ENCODE results near the gene ATP8A2. TPM values are rescaled to one million over a fixed set of nuclear protein-coding genes. Genes with fewer than 3 reads are reported as not detected.

Gene ATP8A2
- total RNA-seq, 4 donors from 2014 or later: 0.16 to 0.54 (median 0.26) TPM

- H3K4me1 ChIP-seq: no peaks in the 10 kb centered on the region
- H3K27ac ChIP-seq: no peak overlapping the region
- H3K27me3 ChIP-seq: peaks cover 14% of the 10 kb centered on the region
- H3K36me3 ChIP-seq: no peaks in the 10 kb centered on the region
- H3K4me3 ChIP-seq: no peak overlapping the region
- TF ChIP-seq CTCF (IDR thresholded peaks at IDR 0.05): no peak
- WGBS, 2 donors (ENCODE audit: low coverage in 1 of 2): 44 to 51% methylated on average over 3 of the region's 3 CpGs
- no peak for ATAC-seq
- H3K9me3 ChIP-seq: no peaks in the 10 kb centered on the region
These were observed 431.9 kb downstream of the ATP8A2 start for GRCh38 chr13:25803641-25804040.

- no peak for ATAC-seq
- 86 to 93% methylated on average over 3 to 4 of the region's 4 CpGs for WGBS, 2 donors (ENCODE audit: low coverage in 1 of 2)
- peaks cover 8% of the 10 kb centered on the region for H3K27me3 ChIP-seq
- H3K9me3 ChIP-seq: peaks cover 0 to under 1% (median 0%) of the 10 kb centered on the region in 3 donors
- no peaks in the 10 kb centered on the region for H3K36me3 ChIP-seq
- no peaks in the 10 kb centered on the region for H3K4me1 ChIP-seq
- TF ChIP-seq CTCF (IDR thresholded peaks at IDR 0.05) (no peak), POLR2AphosphoS5 (IDR thresholded peaks at IDR 0.05) (no peak), EP300 (IDR thresholded peaks at IDR 0.05) (no peak), POLR2A (IDR thresholded peaks at IDR 0.05) (no peak)
- H3K4me3 ChIP-seq: no peak overlapping the region
- H3K27ac ChIP-seq: no peak overlapping the region
These were observed 434.6 kb downstream of the ATP8A2 start for GRCh38 chr13:25806264-25806974.

GRCh38 chr13:25807562-25807961 lies 435.8 kb downstream of the ATP8A2 start:
- 68 to 100% methylated on average over 1 of the region's 1 CpG for WGBS, 2 donors (ENCODE audit: low coverage in 1 of 2)
- no peak overlapping the region for H3K27ac ChIP-seq
- no peak for ATAC-seq
- H3K36me3 ChIP-seq: no peaks in the 10 kb centered on the region
- TF ChIP-seq POLR2AphosphoS5 (IDR thresholded peaks at IDR 0.05): no peak
- no peak for TF ChIP-seq CTCF (IDR thresholded peaks at IDR 0.05)
- no peak for TF ChIP-seq POLR2A (IDR thresholded peaks at IDR 0.05)
- TF ChIP-seq EP300 (IDR thresholded peaks at IDR 0.05): no peak
- H3K4me1 ChIP-seq: no peaks in the 10 kb centered on the region
- H3K27me3 ChIP-seq: peaks cover 6% of the 10 kb centered on the region
- no peak overlapping the region for H3K4me3 ChIP-seq
- H3K9me3 ChIP-seq: peaks cover 0 to 9% (median 0%) of the 10 kb centered on the region in 3 donors

GRCh38 chr13:25811506-25811905 lies 439.7 kb downstream of the ATP8A2 start:
- ATAC-seq: no peak
- TF ChIP-seq CTCF (IDR thresholded peaks at IDR 0.05) (no peak), EP300 (IDR thresholded peaks at IDR 0.05) (no peak), POLR2AphosphoS5 (IDR thresholded peaks at IDR 0.05) (no peak), POLR2A (IDR thresholded peaks at IDR 0.05) (no peak)
- H3K36me3 ChIP-seq: no peaks in the 10 kb centered on the region

GRCh38 chr13:25816239-25816638 lies 444.5 kb downstream of the ATP8A2 start:
- no peak for ATAC-seq
- 81 to 87% methylated on average over 2 to 4 of the region's 4 CpGs for WGBS, 2 donors (ENCODE audit: low coverage in 1 of 2)

More at GRCh38 chr13:25811506-25811905, 439.7 kb downstream of the ATP8A2 start:
- Histone ChIP-seq H3K27ac (no peak overlapping the region), H3K9me3 (peaks cover 0 to 9% (median 0%) of the 10 kb centered on the region in 3 donors), H3K4me1 (no peaks in the 10 kb centered on the region), H3K4me3 (no peak overlapping the region), H3K27me3 (peaks cover 2% of the 10 kb centered on the region)
- WGBS, 2 donors (ENCODE audit: low coverage in 1 of 2): 84 to 87% methylated on average over 3 of the region's 3 CpGs

More at GRCh38 chr13:25816239-25816638, 444.5 kb downstream of the ATP8A2 start:
- Histone ChIP-seq H3K27ac (no peak overlapping the region), H3K27me3 (no peaks in the 10 kb centered on the region), H3K4me1 (peaks cover 0 to 13% (median 3%) of the 10 kb centered on the region in 3 donors), H3K36me3 (no peaks in the 10 kb centered on the region), H3K4me3 (no peak overlapping the region), H3K9me3 (peaks cover 0 to 9% (median 0%) of the 10 kb centered on the region in 3 donors)
- TF ChIP-seq POLR2AphosphoS5 (IDR thresholded peaks at IDR 0.05) (no peak), EP300 (IDR thresholded peaks at IDR 0.05) (no peak), POLR2A (IDR thresholded peaks at IDR 0.05) (no peak), CTCF (IDR thresholded peaks at IDR 0.05) (no peak)
